GM23338 (cell line): ENCODE results near the gene CFAP100. TPM values are rescaled to one million over a fixed set of nuclear protein-coding genes. Genes with fewer than 3 reads are reported as not detected.

ENCODE experiments used
- ATAC-seq: fragments of 200-7000 bp; cut with Tn5 transposase; 3 replicates; pipeline ENCODE4 v1.9.1; 2020
- DNase-seq: peaks from one replicate; pipeline ENCODE4 v3.0.0-alpha.2; 2015; ENCODE audit warnings: low spot score
- H2AFZ ChIP-seq: fragments of 200-600 bp; sonication (generic); 2 replicates; pipeline ENCODE4 v1.8.0; 2016; ENCODE audit warnings: antibody characterized with exemption, mild to moderate bottlenecking, moderate library complexity
- H3F3A ChIP-seq: fragments of 200-600 bp; sonication (generic); replicated peaks from 2 replicates; pipeline ENCODE4 v1.8.0; 2017; ENCODE audit warnings: antibody characterized with exemption, mixed run types, low read depth
- H3K27ac ChIP-seq: fragments of 200-600 bp; sonication (generic); 2 replicates; pipeline ENCODE4 v1.6.1; 2016; ENCODE audit warnings: low read depth
- H3K27me3 ChIP-seq: fragments of 200-600 bp; sonication (generic); 2 replicates; pipeline ENCODE4 v1.8.0; 2016; ENCODE audit warnings: mild to moderate bottlenecking, mixed run types, moderate library complexity; ENCODE audit not compliant: insufficient read depth
- H3K36me3 ChIP-seq: fragments of 200-600 bp; sonication (generic); 2 replicates; pipeline ENCODE4 v1.8.0; 2016; ENCODE audit warnings: mild to moderate bottlenecking; ENCODE audit not compliant: insufficient read depth
- H3K4me1 ChIP-seq: fragments of 200-600 bp; sonication (generic); 2 replicates; pipeline ENCODE4 v1.8.0; 2016; ENCODE audit warnings: mild to moderate bottlenecking, moderate library complexity; ENCODE audit not compliant: insufficient read depth
- H3K4me2 ChIP-seq: fragments of 200-600 bp; sonication (generic); 2 replicates; pipeline ENCODE4 v1.7.1; 2017; ENCODE audit warnings: mixed run types
- H3K4me3 ChIP-seq: fragments of 200-600 bp; sonication (generic); 2 replicates; pipeline ENCODE4 v1.6.1; 2016; ENCODE audit warnings: mixed run types
- H3K79me2 ChIP-seq: fragments of 200-600 bp; sonication (generic); replicated peaks from 2 replicates; pipeline ENCODE4 v1.8.0; 2017; ENCODE audit warnings: mild to moderate bottlenecking; ENCODE audit not compliant: insufficient read depth
- H3K9me2 ChIP-seq: fragments of 200-600 bp; sonication (generic); 2 replicates; pipeline ENCODE4 v1.8.0; 2017; ENCODE audit not compliant: insufficient read depth
- H4K20me1 ChIP-seq: fragments of 200-600 bp; sonication (generic); replicated peaks from 2 replicates; pipeline ENCODE4 v1.8.0; 2017; ENCODE audit warnings: mild to moderate bottlenecking; ENCODE audit not compliant: insufficient read depth
- H3K27ac Mint-ChIP-seq: 2 replicates; pipeline ENCODE4 v1.8.0; 2020; ENCODE audit warnings: inconsistent platforms, mild to moderate bottlenecking, moderate library complexity, mixed read lengths
- H3K27me3 Mint-ChIP-seq: 3 replicates; pipeline ENCODE4 v1.8.0; 2022; ENCODE audit warnings: low read depth, mild to moderate bottlenecking, moderate library complexity, mixed read lengths, inconsistent platforms; ENCODE audit not compliant: insufficient read depth, poor library complexity
- H3K36me3 Mint-ChIP-seq: 3 replicates; pipeline ENCODE4 v1.8.0; 2021; ENCODE audit warnings: low read depth, mild to moderate bottlenecking, inconsistent platforms, moderate library complexity, mixed read lengths
- H3K4me1 Mint-ChIP-seq: 3 replicates; pipeline ENCODE4 v1.8.0; 2020; ENCODE audit warnings: mild to moderate bottlenecking, inconsistent platforms, mixed read lengths
- H3K4me3 Mint-ChIP-seq: 3 replicates; pipeline ENCODE4 v1.8.0; 2021; ENCODE audit warnings: moderate library complexity, mild to moderate bottlenecking, inconsistent platforms, mixed read lengths
- H3K9me3 Mint-ChIP-seq: 3 replicates; pipeline ENCODE4 v1.8.0; 2020; ENCODE audit warnings: moderate library complexity, mild to moderate bottlenecking, inconsistent platforms, mixed read lengths
- CREB1 ChIP-seq: fragments of 250-450 bp; sonication (Bioruptor Pico); IDR thresholded peaks from 2 replicates; pipeline ENCODE4 v1.5.0; 2020; ENCODE audit warnings: low read depth, mild to moderate bottlenecking, moderate library complexity
- EZH2 ChIP-seq: fragments of 200-600 bp; sonication (generic); IDR thresholded peaks from one replicate; pipeline ENCODE4 v1.8.0; 2017; ENCODE audit warnings: antibody characterized with exemption, mild to moderate bottlenecking, low read depth; ENCODE audit not compliant: unreplicated experiment
- EZH2phosphoT487 ChIP-seq: fragments of 200-600 bp; sonication (generic); IDR thresholded peaks from one replicate; pipeline ENCODE4 v1.8.1; 2018; ENCODE audit warnings: antibody characterized with exemption; ENCODE audit not compliant: unreplicated experiment
- JUNB ChIP-seq: IDR thresholded peaks from one replicate; pipeline ENCODE4 v1.6.1; 2016; ENCODE audit warnings: antibody characterized with exemption; ENCODE audit not compliant: unreplicated experiment
- NANOG ChIP-seq: IDR thresholded peaks from 2 replicates; pipeline ENCODE4 v1.6.1; 2016; ENCODE audit warnings: antibody characterized with exemption, borderline replicate concordance
- POLR2AphosphoS5 ChIP-seq: IDR thresholded peaks from 2 replicates; pipeline ENCODE4 v1.6.1; 2016; ENCODE audit warnings: antibody characterized with exemption, low read depth
- STAT1 ChIP-seq: IDR thresholded peaks from one replicate; pipeline ENCODE4 v1.6.1; 2016; ENCODE audit warnings: antibody characterized with exemption; ENCODE audit not compliant: unreplicated experiment
- ZNF114 ChIP-seq: fragments of 250-450 bp; sonication (Bioruptor Pico); IDR thresholded peaks from 2 replicates; pipeline ENCODE4 v1.5.0; 2020; ENCODE audit warnings: mild to moderate bottlenecking, moderate library complexity
- ZNF331 ChIP-seq: fragments of 250-450 bp; sonication (Bioruptor Pico); IDR thresholded peaks from 2 replicates; pipeline ENCODE4 v1.5.0; 2020; ENCODE audit warnings: low read depth, mild to moderate bottlenecking, moderate library complexity
- polyA plus RNA-seq: library from polyadenylated mRNA; unstranded; fragments of >200 nt; fragmentation: Nextera tagmentation; extraction: Ambion mirVana; gene quantifications from 2 replicates; pipeline ENCODE4 v1.2.1, GENCODE V29; 2016
- total RNA-seq: library from RNA; depleted of rRNA; stranded (reverse); fragments of >200 nt; shearing (Covaris generic); gene quantifications from 2 replicates; pipeline ENCODE4 v1.2.3, GENCODE V29; 2014
- TF ChIP-seq, protein P1 (sequence below): IDR thresholded peaks from one replicate; pipeline ENCODE4 v1.6.1; 2018; ENCODE audit warnings: antibody characterized with exemption; ENCODE audit not compliant: unreplicated experiment
- TF ChIP-seq, protein P2 (sequence below): IDR thresholded peaks from 2 replicates; pipeline ENCODE4 v1.6.1; 2016; ENCODE audit warnings: antibody characterized with exemption
- TF ChIP-seq, protein P3 (sequence below), 2 experiments: fragments of 200-600 bp in 1 of 2; sonication (generic) in 1 of 2; conservative IDR thresholded peaks; 2 replicates each; pipeline versions ENCODE4 v1.5.1 to v1.6.1; 2016 to 2017; ENCODE audit warnings: antibody characterized with exemption in 2 of 2, low read depth in 2 of 2, mild to moderate bottlenecking in 2 of 2, moderate library complexity in 1 of 2
- TF ChIP-seq, protein P4 (sequence below): fragments of 250-450 bp; sonication (Bioruptor Pico); IDR thresholded peaks from 2 replicates; pipeline ENCODE4 v1.5.0; 2020; ENCODE audit warnings: mild to moderate bottlenecking, moderate library complexity

CFAP100 gene
- total and polyA plus RNA-seq, 2 experiments from 2014 or later = 0.07 TPM; not detected in 1

DNA sequence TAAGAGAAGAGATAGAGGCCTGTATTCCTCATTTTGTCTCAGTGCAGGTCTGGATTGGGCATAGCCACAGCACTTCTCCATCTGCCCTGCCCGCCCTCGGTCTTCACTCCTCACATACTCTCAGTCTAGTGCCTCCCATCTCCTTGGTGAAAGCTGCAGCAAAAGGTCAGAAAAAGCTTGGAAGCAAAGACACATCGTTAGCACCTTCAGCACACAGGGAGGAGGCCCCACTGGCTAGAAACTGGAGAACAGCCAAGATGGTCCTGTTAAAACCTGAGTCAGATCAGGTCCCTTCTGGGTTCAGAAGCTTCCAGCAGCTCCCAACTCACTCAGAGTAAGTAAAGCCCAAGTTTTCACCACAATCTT lies 35.9 kb upstream of the CFAP100 start:
- TF ChIP-seq CREB1 (no peak), EZH2phosphoT487 (no peak), JUNB (no peak), STAT1 (no peak), POLR2AphosphoS5 (no peak), EZH2 (no peak), NANOG (no peak), ZNF331 (CRISPR knock-in tag) (no peak), ZNF114 (CRISPR knock-in tag) (no peak)
- TF ChIP-seq, protein P1, sequence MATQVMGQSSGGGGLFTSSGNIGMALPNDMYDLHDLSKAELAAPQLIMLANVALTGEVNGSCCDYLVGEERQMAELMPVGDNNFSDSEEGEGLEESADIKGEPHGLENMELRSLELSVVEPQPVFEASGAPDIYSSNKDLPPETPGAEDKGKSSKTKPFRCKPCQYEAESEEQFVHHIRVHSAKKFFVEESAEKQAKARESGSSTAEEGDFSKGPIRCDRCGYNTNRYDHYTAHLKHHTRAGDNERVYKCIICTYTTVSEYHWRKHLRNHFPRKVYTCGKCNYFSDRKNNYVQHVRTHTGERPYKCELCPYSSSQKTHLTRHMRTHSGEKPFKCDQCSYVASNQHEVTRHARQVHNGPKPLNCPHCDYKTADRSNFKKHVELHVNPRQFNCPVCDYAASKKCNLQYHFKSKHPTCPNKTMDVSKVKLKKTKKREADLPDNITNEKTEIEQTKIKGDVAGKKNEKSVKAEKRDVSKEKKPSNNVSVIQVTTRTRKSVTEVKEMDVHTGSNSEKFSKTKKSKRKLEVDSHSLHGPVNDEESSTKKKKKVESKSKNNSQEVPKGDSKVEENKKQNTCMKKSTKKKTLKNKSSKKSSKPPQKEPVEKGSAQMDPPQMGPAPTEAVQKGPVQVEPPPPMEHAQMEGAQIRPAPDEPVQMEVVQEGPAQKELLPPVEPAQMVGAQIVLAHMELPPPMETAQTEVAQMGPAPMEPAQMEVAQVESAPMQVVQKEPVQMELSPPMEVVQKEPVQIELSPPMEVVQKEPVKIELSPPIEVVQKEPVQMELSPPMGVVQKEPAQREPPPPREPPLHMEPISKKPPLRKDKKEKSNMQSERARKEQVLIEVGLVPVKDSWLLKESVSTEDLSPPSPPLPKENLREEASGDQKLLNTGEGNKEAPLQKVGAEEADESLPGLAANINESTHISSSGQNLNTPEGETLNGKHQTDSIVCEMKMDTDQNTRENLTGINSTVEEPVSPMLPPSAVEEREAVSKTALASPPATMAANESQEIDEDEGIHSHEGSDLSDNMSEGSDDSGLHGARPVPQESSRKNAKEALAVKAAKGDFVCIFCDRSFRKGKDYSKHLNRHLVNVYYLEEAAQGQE = no peak
- TF ChIP-seq, protein P2, sequence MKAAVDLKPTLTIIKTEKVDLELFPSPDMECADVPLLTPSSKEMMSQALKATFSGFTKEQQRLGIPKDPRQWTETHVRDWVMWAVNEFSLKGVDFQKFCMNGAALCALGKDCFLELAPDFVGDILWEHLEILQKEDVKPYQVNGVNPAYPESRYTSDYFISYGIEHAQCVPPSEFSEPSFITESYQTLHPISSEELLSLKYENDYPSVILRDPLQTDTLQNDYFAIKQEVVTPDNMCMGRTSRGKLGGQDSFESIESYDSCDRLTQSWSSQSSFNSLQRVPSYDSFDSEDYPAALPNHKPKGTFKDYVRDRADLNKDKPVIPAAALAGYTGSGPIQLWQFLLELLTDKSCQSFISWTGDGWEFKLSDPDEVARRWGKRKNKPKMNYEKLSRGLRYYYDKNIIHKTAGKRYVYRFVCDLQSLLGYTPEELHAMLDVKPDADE = no peak
- TF ChIP-seq, protein P3, sequence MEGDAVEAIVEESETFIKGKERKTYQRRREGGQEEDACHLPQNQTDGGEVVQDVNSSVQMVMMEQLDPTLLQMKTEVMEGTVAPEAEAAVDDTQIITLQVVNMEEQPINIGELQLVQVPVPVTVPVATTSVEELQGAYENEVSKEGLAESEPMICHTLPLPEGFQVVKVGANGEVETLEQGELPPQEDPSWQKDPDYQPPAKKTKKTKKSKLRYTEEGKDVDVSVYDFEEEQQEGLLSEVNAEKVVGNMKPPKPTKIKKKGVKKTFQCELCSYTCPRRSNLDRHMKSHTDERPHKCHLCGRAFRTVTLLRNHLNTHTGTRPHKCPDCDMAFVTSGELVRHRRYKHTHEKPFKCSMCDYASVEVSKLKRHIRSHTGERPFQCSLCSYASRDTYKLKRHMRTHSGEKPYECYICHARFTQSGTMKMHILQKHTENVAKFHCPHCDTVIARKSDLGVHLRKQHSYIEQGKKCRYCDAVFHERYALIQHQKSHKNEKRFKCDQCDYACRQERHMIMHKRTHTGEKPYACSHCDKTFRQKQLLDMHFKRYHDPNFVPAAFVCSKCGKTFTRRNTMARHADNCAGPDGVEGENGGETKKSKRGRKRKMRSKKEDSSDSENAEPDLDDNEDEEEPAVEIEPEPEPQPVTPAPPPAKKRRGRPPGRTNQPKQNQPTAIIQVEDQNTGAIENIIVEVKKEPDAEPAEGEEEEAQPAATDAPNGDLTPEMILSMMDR (conservative IDR thresholded peaks at IDR 0.05; ENCODE audit: low read depth in 2 of 2) = no peak
- TF ChIP-seq, protein P4, sequence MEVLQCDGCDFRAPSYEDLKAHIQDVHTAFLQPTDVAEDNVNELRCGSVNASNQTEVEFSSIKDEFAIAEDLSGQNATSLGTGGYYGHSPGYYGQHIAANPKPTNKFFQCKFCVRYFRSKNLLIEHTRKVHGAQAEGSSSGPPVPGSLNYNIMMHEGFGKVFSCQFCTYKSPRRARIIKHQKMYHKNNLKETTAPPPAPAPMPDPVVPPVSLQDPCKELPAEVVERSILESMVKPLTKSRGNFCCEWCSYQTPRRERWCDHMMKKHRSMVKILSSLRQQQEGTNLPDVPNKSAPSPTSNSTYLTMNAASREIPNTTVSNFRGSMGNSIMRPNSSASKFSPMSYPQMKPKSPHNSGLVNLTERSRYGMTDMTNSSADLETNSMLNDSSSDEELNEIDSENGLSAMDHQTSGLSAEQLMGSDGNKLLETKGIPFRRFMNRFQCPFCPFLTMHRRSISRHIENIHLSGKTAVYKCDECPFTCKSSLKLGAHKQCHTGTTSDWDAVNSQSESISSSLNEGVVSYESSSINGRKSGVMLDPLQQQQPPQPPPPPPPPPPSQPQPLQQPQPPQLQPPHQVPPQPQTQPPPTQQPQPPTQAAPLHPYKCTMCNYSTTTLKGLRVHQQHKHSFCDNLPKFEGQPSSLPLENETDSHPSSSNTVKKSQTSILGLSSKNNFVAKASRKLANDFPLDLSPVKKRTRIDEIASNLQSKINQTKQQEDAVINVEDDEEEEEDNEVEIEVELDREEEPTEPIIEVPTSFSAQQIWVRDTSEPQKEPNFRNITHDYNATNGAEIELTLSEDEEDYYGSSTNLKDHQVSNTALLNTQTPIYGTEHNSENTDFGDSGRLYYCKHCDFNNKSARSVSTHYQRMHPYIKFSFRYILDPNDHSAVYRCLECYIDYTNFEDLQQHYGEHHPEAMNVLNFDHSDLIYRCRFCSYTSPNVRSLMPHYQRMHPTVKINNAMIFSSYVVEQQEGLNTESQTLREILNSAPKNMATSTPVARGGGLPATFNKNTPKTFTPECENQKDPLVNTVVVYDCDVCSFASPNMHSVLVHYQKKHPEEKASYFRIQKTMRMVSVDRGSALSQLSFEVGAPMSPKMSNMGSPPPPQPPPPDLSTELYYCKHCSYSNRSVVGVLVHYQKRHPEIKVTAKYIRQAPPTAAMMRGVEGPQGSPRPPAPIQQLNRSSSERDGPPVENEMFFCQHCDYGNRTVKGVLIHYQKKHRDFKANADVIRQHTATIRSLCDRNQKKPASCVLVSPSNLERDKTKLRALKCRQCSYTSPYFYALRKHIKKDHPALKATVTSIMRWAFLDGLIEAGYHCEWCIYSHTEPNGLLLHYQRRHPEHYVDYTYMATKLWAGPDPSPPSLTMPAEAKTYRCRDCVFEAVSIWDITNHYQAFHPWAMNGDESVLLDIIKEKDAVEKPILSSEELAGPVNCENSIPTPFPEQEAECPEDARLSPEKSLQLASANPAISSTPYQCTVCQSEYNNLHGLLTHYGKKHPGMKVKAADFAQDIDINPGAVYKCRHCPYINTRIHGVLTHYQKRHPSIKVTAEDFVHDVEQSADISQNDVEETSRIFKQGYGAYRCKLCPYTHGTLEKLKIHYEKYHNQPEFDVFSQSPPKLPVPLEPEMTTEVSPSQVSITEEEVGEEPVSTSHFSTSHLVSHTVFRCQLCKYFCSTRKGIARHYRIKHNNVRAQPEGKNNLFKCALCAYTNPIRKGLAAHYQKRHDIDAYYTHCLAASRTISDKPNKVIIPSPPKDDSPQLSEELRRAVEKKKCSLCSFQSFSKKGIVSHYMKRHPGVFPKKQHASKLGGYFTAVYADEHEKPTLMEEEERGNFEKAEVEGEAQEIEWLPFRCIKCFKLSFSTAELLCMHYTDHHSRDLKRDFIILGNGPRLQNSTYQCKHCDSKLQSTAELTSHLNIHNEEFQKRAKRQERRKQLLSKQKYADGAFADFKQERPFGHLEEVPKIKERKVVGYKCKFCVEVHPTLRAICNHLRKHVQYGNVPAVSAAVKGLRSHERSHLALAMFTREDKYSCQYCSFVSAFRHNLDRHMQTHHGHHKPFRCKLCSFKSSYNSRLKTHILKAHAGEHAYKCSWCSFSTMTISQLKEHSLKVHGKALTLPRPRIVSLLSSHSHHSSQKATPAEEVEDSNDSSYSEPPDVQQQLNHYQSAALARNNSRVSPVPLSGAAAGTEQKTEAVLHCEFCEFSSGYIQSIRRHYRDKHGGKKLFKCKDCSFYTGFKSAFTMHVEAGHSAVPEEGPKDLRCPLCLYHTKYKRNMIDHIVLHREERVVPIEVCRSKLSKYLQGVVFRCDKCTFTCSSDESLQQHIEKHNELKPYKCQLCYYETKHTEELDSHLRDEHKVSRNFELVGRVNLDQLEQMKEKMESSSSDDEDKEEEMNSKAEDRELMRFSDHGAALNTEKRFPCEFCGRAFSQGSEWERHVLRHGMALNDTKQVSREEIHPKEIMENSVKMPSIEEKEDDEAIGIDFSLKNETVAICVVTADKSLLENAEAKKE (CRISPR knock-in tag) = no peak
- no peaks in the 10 kb centered on the region for H4K20me1 ChIP-seq
- H3K27ac ChIP-seq = no peak overlapping the region
- Mint-ChIP-seq H3K4me1 (peaks cover 36% of the 10 kb centered on the region), H3K9me3 (no peaks in the 10 kb centered on the region), H3K36me3 (peaks cover 3% of the 10 kb centered on the region; the same call in 1 of the 3 replicates), H3K4me3 (no peak overlapping the region), H3K27ac (no peak overlapping the region), H3K27me3 (peaks cover 25% of the 10 kb centered on the region)
- no peak overlapping the region for H2AFZ ChIP-seq
- no peak overlapping the region for H3K4me3 ChIP-seq
- H3K36me3 ChIP-seq = no peaks in the 10 kb centered on the region; the same call in 1 of the 2 replicates
- peak overlapping the region; percentile 96 for H3K4me2 ChIP-seq
- peaks cover 21% of the 10 kb centered on the region for H3K27me3 ChIP-seq
- peaks cover 5% of the 10 kb centered on the region; the same call in 1 of the 2 replicates for H3F3A ChIP-seq
- DNase-seq = no peak
- ATAC-seq = no peak
- H3K9me2 ChIP-seq = no peaks in the 10 kb centered on the region
- no peaks in the 10 kb centered on the region for H3K79me2 ChIP-seq
- H3K4me1 ChIP-seq = peaks cover 27% of the 10 kb centered on the region
